Measurements from ENCODE around the gene CRTC1. TPM values are rescaled to one million over a fixed set of nuclear protein-coding genes. Genes with fewer than 3 reads are reported as not detected.

The CRTC1 gene
- total and polyA plus RNA-seq, 8 donors: 5.2 to 18.1 (median 7.5) TPM

DNA sequence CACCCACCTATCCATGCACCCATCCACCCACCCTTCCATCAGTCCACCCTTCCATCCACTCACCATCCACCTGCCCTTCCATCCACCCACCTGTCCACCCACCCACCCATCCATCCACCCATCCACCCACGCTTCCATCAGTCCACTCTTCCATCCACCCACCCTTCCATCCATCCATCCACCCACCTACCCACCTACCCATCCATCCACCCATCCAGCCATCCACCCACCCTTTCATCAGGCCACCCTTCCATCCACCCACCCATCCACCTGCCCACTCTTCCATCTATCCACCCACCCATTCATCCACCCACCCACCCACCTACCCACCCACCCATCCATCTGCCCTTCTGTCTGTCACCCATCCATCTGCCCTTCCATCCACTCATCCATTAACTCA lies 29.6 kb upstream of the CRTC1 start:
- Histone ChIP-seq H3K27ac (no peak overlapping the region), H3K36me3 (no peaks in the 10 kb centered on the region), H3K9me3 (no peaks in the 10 kb centered on the region), H3K27me3 (no peaks in the 10 kb centered on the region), H3K4me1 (no peaks in the 10 kb centered on the region), H3K4me3 (no peak overlapping the region)
- 95 to 100% methylated on average over 1 of the region's 1 CpG for WGBS, 2 donors
- TF ChIP-seq, protein P1, sequence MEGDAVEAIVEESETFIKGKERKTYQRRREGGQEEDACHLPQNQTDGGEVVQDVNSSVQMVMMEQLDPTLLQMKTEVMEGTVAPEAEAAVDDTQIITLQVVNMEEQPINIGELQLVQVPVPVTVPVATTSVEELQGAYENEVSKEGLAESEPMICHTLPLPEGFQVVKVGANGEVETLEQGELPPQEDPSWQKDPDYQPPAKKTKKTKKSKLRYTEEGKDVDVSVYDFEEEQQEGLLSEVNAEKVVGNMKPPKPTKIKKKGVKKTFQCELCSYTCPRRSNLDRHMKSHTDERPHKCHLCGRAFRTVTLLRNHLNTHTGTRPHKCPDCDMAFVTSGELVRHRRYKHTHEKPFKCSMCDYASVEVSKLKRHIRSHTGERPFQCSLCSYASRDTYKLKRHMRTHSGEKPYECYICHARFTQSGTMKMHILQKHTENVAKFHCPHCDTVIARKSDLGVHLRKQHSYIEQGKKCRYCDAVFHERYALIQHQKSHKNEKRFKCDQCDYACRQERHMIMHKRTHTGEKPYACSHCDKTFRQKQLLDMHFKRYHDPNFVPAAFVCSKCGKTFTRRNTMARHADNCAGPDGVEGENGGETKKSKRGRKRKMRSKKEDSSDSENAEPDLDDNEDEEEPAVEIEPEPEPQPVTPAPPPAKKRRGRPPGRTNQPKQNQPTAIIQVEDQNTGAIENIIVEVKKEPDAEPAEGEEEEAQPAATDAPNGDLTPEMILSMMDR (IDR thresholded peaks at IDR 0.05): no peak
- intact Hi-C loops (cut with DNase I): no loop called here
- DNase-seq (no peak), FAIRE-seq (no peak), ATAC-seq (no peak)

DNA sequence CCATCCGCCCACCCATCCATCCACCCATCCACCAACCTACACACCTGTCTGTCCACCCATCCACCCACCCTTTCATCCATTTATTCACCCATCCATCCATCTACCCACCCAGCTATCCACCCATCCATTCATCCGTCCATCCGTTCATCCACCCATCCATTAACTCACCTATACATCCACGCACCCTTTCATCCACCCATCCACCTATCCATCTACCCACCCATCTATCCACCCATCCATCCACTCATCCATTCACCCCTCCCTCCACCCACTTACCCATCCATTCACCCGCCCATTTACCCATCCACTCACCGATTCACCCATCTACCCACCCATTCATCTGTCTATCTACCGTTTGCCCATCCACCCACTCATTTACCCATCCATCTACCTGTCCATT lies 29.0 kb upstream of the CRTC1 start:
- Histone ChIP-seq H3K9me3 (no peaks in the 10 kb centered on the region), H3K27ac (no peak overlapping the region), H3K27me3 (no peaks in the 10 kb centered on the region), H3K36me3 (no peaks in the 10 kb centered on the region), H3K4me1 (no peaks in the 10 kb centered on the region), H3K4me3 (no peak overlapping the region)
- intact Hi-C loops (cut with DNase I): no loop called here
- TF ChIP-seq, protein P1 (IDR thresholded peaks at IDR 0.05): no peak
- 95 to 97% methylated on average over 7 of the region's 7 CpGs for WGBS, 2 donors
- FAIRE-seq (no peak), DNase-seq (no peak), ATAC-seq (no peak)

DNA sequence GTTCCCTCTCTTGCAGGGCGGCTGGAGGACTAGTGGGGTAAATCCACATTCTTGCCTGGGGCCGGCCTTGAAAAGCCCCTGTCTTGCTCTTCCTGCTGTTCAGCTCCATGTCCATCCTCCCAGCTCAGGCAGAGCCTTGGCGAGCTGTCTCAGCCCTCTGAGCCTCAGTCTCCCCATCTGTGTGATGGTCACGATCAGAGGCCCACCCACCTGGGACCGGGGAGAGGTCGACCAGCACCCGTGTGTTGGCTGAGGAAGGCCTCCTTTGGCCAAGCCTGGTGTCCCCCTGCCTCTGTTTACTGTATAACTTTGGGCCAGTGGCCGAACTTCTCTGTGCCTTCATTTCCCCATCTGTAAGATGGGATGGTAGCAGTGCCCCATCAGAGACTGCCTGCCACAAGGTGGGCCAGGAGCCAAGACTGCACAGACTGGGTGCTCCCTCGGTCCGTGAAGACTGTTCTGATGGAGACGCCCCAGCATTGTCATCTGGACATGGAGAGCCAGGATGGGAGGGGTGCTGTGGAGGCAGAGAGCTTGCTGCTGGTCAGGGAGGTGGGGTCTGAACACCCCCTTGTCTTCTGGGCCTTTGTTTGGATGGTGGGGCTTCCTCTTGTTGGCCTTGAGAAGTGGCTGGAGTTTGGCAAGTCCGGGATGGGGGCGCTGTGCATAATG lies 28.2 kb upstream of the CRTC1 start:
- Histone ChIP-seq H3K4me1 (no peaks in the 10 kb centered on the region), H3K9me3 (no peaks in the 10 kb centered on the region), H3K27ac (no peak overlapping the region), H3K4me3 (no peak overlapping the region), H3K36me3 (no peaks in the 10 kb centered on the region), H3K27me3 (no peaks in the 10 kb centered on the region)
- TF ChIP-seq, protein P1 (IDR thresholded peaks at IDR 0.05): no peak
- intact Hi-C loops (cut with DNase I): no loop called here
- ATAC-seq: no peak
- WGBS, 2 donors: 95 to 97% methylated on average over 13 of the region's 13 CpGs
- no peak for DNase-seq
- no peak for FAIRE-seq

DNA sequence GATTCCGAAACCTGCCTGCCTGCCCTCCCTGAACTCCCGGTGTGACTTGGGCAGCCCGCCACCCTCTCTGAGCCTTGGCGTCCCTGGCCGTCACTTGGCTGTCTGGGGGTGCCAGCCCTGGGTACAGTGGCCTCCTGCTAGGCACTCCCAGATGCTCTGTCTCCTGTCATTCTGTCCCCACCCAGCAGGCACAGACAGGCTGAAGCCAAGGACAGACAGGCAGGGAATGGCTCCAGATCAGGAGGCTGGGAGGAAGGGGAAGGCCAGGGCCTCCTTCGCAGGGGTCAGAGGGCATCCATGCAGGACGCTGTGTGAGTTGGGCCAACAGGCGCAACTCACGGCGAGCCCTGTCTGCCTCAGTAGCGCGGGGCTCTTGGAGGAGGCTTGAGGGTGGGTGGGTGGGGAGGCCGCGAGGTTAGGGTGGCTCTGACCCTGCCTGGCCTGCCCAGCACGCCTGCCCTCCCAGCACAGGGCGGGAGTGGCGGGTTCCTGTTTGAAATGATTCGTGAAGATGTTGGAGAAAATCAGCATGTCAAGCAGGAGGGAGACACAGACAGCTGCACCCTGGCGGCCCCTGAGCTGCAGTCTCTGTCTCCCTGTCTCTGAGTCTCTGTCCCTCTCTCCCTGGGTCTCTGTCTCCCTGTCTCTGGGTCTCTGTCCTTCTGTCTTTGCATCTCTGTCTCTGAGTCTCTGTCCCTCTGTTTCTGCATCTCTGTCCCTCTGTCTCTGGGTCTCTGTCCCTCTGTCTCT lies 27.0 kb upstream of the CRTC1 start:
- intact Hi-C loops (cut with DNase I): no loop called here
- ATAC-seq (no peak), FAIRE-seq (no peak), DNase-seq (no peak)
- H3K27me3 ChIP-seq: no peaks in the 10 kb centered on the region
- TF ChIP-seq, protein P1 (IDR thresholded peaks at IDR 0.05): no peak
- WGBS, 2 donors: 84 to 89% methylated on average over 13 to 19 of the region's 19 CpGs
- H3K27ac ChIP-seq: no peak overlapping the region
- no peaks in the 10 kb centered on the region for H3K9me3 ChIP-seq
- H3K4me1 ChIP-seq: no peaks in the 10 kb centered on the region
- H3K36me3 ChIP-seq: no peaks in the 10 kb centered on the region
- no peak overlapping the region for H3K4me3 ChIP-seq

Data from pancreas (tissue), 10 donors.